ENCODE measurements around the gene HNRNPA3.

The HNRNPA3 gene

DNA sequence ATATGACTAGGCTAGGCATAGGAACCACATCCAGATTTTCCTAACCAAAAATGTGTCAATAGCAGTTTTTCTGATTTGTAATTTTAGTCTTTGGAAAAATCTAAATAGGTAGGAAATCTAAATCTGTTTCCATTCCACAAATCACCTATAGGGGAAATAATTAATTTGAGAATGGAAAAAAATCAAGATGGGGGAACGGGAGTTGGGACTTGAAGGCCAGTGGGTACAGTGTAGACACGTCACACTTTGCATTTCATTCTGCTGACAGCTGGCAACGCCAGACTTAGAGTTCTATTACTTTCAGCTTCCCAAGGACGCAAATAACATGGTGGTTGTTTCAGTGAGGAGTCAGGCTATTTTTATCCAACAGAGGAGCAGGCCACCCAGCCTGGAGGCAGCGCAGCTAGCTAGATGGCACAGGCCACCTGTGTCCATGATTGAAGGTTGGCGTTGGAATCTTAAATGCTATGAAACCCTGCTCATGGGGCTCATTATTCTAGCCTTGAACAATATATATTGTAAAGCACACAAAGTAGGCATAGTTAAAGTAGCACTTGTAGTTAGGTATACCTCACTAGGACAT, 23.4 kb downstream of the HNRNPA3 start:
- Mint-ChIP-seq H3K4me3 (no peak overlapping the region), H3K36me3 (ENCODE audit: low read depth) (peaks cover 46% of the 10 kb centered on the region), H3K27ac (no peak overlapping the region), H3K27me3 (ENCODE audit: low read depth, poor library complexity) (no peaks in the 10 kb centered on the region), H3K4me1 (peaks cover 13% of the 10 kb centered on the region), H3K9me3 (no peaks in the 10 kb centered on the region)
- no peak for DNase-seq
- TF ChIP-seq, protein P1, sequence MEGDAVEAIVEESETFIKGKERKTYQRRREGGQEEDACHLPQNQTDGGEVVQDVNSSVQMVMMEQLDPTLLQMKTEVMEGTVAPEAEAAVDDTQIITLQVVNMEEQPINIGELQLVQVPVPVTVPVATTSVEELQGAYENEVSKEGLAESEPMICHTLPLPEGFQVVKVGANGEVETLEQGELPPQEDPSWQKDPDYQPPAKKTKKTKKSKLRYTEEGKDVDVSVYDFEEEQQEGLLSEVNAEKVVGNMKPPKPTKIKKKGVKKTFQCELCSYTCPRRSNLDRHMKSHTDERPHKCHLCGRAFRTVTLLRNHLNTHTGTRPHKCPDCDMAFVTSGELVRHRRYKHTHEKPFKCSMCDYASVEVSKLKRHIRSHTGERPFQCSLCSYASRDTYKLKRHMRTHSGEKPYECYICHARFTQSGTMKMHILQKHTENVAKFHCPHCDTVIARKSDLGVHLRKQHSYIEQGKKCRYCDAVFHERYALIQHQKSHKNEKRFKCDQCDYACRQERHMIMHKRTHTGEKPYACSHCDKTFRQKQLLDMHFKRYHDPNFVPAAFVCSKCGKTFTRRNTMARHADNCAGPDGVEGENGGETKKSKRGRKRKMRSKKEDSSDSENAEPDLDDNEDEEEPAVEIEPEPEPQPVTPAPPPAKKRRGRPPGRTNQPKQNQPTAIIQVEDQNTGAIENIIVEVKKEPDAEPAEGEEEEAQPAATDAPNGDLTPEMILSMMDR (IDR thresholded peaks at IDR 0.05): no peak

DNA sequence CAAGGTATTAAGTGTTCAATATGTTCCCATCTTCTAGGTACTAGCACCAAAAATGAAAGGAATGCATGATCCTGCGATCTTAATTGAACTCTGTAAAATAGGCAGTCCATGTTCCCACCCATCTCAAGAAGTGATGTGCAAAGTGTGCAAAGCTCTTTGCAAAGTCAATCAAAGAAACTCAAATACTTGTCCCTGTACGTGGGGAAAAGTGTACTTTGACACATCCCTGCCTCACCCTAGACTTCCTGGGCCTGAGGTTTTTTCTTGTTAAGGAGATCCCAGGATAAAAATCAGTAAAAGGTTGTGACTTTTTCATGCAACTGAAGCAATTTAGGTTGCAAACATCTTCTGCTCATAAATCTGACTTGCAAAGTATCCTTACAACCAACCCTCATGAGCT, 25.3 kb downstream of the HNRNPA3 start:
- TF ChIP-seq, protein P1 (IDR thresholded peaks at IDR 0.05): no peak
- Mint-ChIP-seq H3K27ac (no peak overlapping the region), H3K4me1 (peaks cover 32% of the 10 kb centered on the region)

DNA sequence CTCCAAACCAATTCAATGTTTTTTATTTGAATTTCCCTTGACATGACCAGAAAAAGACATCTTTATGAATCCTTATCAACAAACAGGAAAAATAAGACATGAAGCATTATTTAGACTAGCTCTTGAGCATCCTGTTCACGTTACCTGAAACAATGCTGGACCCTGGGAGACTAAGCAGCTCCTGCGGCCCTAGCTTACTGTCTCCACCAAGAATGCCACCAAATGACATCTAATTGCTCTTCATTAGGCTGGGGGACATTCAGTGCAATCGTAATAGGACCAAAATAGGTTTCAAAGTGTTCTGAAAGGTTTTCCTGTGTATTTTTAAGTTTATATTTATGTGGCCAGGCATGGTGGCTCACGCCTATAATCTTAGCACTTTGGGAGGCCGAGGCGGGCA, 26.5 kb downstream of the HNRNPA3 start:
- H3K4me1 Mint-ChIP-seq: peaks cover 39% of the 10 kb centered on the region
- no peaks in the 10 kb centered on the region for H3K27me3 Mint-ChIP-seq (ENCODE audit: low read depth, poor library complexity)
- H3K36me3 Mint-ChIP-seq (ENCODE audit: low read depth): peaks cover 24% of the 10 kb centered on the region
- H3K27ac Mint-ChIP-seq: peak overlapping the region; percentile 80
- TF ChIP-seq, protein P1 (IDR thresholded peaks at IDR 0.05): no peak
- no peak for DNase-seq
- H3K9me3 Mint-ChIP-seq: no peaks in the 10 kb centered on the region
- H3K4me3 Mint-ChIP-seq: no peak overlapping the region

More for the DNA sequence above, 25.3 kb downstream of the HNRNPA3 start:
- Mint-ChIP-seq H3K9me3 (no peaks in the 10 kb centered on the region), H3K36me3 (ENCODE audit: low read depth) (peaks cover 31% of the 10 kb centered on the region), H3K4me3 (no peak overlapping the region), H3K27me3 (ENCODE audit: low read depth, poor library complexity) (no peaks in the 10 kb centered on the region)
- no peak for DNase-seq

DNA sequence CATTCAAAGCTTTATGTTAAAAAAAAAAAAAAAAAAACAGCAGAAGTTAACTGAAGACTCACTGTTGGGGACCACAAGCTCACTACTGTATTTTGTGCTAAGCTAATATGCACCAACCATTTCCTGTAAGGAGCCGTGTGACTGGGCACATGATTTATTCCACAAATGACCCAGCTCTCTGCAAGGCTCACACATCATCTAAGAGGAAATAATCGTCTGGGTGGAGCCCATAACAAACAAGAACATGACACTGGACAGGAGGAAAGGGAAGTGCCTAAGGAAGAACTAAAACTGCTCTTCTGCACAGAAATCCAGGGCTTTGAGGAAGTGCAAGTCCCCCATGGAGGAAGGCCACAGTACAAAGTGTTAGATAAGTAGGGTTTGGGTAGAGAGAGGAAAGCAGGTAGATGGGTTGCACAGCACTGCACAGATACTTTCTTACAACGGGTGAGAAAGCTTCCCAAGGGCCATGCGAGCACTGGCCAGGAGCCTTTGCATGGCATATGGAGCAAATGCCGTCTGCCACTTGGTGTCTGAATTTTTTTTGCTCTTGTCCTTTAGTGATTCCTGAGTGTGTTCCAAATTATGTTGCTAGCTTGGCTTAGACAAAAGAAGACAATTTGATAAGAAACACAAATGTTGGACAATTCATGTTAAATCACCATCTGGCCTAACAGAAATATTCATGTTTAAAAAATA, 27.5 kb downstream of the HNRNPA3 start:
- Mint-ChIP-seq H3K27ac (peak overlapping the region; percentile 34), H3K4me1 (peaks cover 39% of the 10 kb centered on the region), H3K9me3 (no peaks in the 10 kb centered on the region), H3K27me3 (ENCODE audit: low read depth, poor library complexity) (no peaks in the 10 kb centered on the region), H3K36me3 (ENCODE audit: low read depth) (peaks cover 31% of the 10 kb centered on the region), H3K4me3 (no peak overlapping the region)
- TF ChIP-seq, protein P1 (IDR thresholded peaks at IDR 0.05): no peak
- no peak for DNase-seq

DNA sequence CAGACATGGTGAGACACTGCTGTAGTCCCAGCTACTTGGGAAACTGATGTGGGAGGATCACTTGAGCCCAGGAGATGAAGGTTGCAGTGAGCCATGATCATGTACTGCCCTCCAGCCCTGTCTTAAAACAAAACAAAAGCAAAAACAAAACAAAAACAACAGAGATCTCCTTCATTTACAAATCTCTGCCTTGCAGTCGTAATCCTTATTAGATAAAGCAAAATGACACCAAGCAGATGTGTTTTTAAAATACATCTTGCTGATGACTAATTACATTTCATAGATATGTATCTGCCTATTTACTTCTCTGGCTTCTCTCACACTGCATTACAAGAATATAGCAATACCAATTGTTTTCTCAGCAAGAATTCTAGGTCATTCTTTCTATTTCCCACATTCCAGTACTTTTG, 29.1 kb downstream of the HNRNPA3 start:
- Mint-ChIP-seq H3K27ac (peak overlapping the region; percentile 92), H3K27me3 (ENCODE audit: low read depth, poor library complexity) (no peaks in the 10 kb centered on the region), H3K36me3 (ENCODE audit: low read depth) (peaks cover 24% of the 10 kb centered on the region), H3K9me3 (no peaks in the 10 kb centered on the region), H3K4me1 (peaks cover 39% of the 10 kb centered on the region), H3K4me3 (peak overlapping the region; percentile 16)
- TF ChIP-seq, protein P1 (IDR thresholded peaks at IDR 0.05): no peak
- no peak for DNase-seq

Data from nephron progenitor cell (in vitro differentiated cells).